Measurements from ENCODE around the gene SGF29.
"Not testable (repeated sequence)": the region's sequence is repeated elsewhere in the genome, so short reads cannot be mapped to it uniquely, and the experiment has no call there.

The SGF29 gene

GRCh38 chr16:28569021-28569420 lies 15.3 kb downstream of the SGF29 start:
- no peak for DNase-seq

DNA sequence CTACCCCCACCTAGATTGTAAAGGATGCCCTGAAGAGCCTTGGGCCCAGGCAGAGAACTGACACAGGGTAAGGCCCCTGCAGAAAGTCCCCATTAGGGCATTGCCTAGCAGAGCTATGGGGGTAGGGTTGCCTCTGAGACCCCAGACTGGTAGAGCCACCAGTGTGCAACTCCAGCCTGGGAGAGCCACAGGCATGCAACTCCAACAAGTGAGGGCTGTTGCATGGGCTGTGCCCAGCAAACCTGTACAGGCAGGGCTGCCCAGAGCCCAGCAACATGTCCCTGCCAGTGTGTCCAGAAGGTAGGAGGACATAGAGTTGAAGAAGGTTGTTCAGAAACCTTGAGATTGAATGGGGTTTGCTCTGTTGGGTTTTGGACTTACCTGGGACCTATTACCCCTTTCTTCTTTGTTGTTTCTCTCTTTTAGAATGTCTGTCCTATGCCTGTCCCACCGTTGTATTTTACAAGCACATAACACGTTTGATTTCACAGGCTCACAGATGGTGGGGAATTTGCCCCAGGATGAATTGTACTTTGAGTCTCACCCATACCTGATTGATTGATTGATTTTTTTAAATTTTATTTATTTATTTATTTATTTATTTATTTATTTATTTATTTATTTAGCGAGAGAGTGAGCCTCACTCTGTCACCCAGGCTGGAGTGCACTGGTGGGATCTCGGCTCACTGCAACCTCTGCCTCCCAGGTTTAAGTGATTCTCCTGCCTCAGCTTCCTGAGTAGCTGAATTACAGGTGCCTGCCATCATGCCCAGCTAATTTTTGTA lies 16.4 kb downstream of the SGF29 start:
- no peak for DNase-seq

DNA sequence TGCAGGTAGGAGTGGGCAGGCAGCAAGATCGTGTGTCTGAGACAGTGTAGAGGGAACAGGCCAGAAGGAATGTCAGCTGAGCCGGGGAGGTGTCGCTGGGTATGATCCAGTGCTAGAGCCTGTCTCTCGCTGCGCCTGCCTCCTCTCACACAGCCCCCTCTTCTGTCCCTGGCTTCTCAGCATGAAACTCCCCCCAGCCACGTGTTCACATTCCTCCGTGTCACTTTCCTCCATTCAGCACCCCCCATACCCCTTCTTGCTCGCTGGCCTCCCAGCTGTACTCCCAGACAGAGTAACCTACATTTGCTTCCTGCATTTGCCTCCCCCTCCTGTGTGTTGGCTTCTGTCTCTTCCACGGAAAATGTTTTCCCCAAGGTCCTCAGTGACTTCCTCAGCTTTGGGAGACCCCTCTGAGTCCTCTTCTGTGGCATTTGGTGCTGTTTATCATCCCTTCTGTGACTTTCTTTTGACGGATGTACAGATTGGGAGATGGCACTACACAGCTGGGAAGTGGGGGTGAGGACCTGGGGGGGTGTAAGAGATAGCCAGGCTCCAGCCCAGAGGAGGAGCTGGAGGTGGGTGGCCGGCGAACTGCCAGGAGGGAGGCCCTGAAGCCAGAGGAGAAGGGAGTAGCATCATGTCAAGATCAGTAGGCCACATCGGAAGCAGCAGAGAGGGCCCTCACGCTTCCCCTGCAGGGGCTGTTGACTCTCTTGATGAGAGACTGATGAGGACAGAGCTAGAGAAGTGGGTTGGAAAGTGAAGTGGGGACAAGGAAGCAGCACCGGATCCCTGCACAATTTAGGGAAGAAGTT lies 19.2 kb downstream of the SGF29 start:
- no peak for DNase-seq

- DNase-seq: no peak
Observed at GRCh38 chr16:28573738-28574718, 20.3 kb downstream of the SGF29 start.

DNA sequence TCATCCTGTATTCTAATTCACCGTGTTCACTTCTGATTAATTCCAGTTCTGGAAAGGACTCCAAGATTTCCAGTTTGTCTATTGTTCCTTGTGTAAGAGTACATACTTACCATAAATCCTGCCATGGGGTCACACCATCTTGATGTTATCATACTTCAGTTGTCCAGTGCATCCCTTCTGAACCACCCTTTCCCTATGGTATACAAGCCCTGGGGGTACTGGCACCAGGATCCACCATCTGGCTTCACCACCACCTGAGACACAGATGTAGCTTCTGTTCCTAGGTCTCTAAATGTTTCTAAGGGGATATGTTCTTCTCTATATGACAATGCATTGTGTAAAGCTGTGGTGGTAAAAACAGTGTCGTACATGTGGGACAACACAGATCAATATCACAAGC lies 21.2 kb downstream of the SGF29 start:
- DNase-seq: no peak

- no peak for DNase-seq
Observed at GRCh38 chr16:28575446-28576109, 21.9 kb downstream of the SGF29 start.

DNA sequence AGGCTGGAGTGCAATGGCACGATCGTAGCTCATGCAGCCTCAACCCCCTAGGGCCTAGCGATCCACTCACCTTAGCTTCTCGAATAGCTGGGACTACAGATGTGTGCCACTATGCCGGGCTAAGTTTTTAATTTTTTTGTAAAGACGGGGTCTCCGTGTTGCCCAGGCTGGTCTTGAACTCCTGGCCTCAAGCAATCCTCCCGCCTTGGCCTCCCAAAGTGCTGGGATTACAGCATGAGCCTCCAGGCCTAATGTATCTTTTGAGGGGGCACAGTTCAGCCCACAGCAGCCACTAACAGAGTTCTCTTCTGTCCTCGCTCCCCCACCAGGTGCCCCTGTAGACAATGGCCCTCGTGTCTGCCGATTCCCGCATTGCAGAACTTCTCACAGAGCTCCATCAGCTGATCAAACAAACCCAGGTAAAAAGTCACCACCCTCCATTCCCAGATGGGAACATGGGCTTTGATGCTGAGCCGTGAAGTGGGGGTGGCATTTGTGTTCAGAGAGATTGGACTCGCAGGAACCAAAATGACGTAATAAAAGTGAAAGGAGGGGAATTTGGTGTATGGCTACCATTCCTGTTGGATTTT lies 27.1 kb downstream of the SGF29 start:
- DNase-seq: no peak

DNA sequence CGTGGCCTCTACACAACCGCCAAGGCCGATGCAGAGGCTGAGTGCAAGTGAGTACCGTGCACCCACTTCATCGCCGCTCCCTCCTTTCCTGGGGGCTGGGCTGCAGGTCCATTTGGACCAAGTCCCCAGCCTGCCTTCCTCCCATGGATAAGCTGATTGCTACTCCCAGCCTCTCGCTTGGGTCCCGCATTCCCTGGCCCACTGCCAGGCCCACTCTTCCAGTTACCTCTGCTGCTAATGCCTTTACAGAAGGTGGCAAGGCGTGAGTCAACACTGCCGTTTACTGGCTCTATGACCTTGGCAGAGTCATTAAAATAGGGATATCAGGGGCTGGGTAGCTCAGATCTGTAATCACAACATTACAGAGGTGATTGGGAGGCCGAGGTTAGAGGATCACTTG lies 32.0 kb downstream of the SGF29 start:
- DNase-seq: no peak

GRCh38 chr16:28586466-28586865 lies 32.7 kb downstream of the SGF29 start:
- no peak for DNase-seq

DNA sequence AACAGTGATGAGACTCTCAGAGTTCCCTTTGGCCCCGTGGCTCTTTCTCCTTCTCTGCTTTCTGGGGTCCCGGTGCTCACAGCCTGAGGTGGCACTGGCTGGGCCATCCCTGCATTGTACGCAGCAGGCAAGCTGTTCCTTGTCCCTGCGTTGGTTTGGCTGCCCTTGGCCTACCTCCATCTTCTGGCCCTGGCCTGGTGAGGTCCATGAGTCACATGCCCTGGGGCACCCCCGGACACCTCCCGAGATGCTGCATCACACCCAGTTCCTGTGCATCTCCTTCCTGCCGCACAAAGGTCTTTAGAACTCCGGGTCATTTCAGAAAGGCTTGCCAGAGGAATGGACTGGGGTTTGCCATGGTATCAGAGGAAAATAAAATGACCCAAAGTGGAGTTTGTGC lies 33.7 kb downstream of the SGF29 start:
- DNase-seq: no peak

DNA sequence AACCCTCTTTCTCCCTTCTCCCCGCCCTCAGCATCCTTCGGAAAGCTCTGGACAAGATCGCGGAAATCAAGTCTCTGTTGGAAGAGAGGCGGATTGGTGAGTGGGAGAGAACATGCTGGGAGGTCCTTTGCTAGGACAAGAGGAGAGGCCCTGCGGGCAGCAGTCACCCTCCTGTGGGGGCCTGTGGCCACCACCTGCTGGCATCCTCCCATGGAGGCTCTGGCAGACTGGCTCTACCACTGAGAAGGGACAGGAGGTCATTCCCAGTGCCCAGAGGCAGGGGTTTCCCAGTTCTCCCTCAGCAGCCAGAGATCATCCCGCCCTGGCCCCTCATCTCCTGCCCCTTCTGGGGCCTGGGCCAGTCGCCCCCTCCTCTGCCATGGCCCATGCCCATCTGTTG lies 35.3 kb downstream of the SGF29 start:
- DNase-seq: no peak

GRCh38 chr16:28589930-28590329 lies 36.2 kb downstream of the SGF29 start:
- DNase-seq: no peak

- no peak for DNase-seq
Observed at GRCh38 chr16:28590384-28591340, 36.9 kb downstream of the SGF29 start.

- no peak for DNase-seq
Observed at GRCh38 chr16:28591355-28591754, 37.6 kb downstream of the SGF29 start.

DNA sequence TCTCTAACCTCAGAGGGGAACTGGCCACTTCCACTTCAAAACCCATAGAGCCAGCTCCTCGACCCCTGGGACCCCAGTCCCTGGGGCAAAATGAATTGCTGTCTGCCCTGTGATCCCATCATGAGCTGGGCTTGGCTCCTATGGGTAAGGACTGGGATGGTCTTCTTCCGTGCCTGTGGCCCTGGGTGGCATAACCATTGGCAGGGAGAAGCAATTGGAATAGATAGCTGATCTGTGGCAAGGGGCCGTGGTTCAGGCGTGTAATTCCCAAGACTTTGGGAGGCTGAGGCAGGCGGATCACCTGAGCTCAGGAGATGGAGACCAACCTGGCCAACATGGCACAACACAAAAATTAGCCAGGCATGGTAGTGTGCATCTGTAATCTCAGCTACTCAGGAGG lies 38.8 kb downstream of the SGF29 start:
- DNase-seq: no peak

- no peak for DNase-seq
Observed at GRCh38 chr16:28592979-28593553, 39.3 kb downstream of the SGF29 start.

DNA sequence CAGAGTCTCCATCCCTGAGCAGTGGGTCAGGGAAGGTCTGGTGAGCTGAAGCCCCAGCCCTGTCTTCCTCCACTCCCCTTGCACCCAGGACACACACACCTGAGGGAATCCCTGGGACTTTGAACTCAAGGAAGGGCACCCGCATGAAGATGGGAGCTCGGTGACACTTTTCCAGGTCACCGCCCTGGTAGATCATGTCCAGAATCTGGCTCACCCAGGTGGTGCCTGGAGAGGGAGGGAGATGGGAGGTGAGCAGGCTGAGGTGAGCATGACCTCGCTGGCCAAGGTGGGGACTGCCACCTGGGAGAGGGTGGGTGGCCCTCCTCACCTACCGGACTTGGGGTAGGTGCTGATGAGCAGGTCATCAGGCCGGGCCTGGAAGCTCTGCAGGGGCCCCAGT lies 41.7 kb downstream of the SGF29 start:
- DNase-seq: not testable (repeated sequence)

DNA sequence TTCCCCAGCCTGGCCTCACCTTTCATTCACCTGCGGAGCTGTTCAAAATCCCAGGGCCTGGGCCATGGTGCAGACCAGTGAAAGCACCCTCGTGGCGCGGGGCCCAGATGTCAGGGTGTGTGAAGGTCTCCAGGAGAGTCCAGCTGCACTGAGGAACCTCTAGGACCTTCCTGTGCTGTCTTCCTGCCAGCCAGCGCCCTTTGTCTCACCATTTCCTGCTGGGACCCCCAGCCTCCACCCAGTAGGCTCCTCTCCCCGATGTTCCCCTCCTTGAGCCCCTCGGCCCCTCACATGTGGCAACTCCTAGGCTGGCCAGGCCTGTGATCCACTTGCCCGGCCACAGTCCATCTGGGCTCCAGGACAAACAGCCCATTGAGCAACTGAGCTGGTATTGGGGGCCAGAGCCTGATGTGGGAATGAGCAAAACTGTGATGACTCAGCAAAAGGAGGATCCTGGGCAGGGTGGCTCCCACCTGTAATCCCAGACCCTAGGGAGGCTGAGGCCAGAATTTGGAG lies 42.5 kb downstream of the SGF29 start:
- DNase-seq: no peak

DNA sequence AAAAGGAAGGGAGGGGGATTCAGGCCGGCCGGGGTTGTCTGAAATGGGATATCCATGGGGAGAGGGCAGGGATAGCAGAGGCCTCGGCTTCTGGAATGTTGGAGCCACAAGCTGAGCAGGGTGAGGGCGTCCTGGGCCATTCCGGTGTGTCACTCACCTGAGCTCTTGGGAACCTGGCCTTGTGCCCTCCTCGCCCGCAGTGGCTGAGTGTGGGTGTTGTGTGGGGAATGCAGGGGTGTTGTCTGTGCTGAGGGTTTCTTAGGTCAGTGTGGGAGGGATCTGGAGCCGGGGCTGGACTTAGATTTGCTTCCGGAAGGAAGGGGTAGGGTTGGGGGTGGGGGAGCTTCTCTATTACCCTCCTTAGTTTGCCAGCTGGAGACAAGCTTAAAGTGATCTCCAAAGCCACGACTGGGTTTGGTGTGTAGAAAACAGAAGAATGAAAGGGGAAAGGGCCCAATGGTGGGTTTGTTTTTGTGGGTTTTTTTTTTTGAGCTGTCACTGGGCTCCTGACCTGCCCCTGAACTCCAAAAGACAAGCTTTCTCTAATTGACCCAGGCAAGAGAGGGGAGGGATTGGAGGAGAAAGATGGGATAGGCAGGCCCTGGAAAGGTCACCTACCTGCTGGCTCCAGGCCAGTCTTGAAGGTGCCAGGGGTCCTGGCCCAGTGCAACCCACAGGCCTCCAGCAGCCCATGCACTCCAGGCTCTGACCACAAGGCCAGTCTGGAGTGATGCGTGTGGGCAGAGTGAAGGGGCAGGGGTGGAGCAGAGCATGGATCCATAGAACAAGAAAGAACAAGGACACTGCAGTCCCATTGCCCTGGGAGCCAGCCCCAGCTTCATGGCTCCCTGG lies 43.3 kb downstream of the SGF29 start, which contains the start of gene SULT1A2:
Gene SULT1A2, minus strand, starts transcription at position 211 of the 852 bp plus-strand sequence. CDS start 1,120 bp downstream, outside the sequence.
- DNase-seq: no peak

Data from CD4-positive, alpha-beta T cell treated with Interleukin-10 for 1 hour (primary cell).